ACC112 (cell line): ENCODE data around the gene MCC.

Experiments
- H2AFZ ChIP-seq: fragments of 200-600 bp; sonication (generic); one replicate; pipeline ENCODE4 v1.6.0; 2017; ENCODE audit warnings: antibody characterized with exemption, low read length; ENCODE audit not compliant: unreplicated experiment
- H3K27ac ChIP-seq: fragments of 200-600 bp; sonication (generic); 2 replicates; pipeline ENCODE4 v1.5.1; 2014; ENCODE audit warnings: low read depth, mild to moderate bottlenecking, antibody characterized with exemption, low read length, moderate library complexity
- H3K27me3 ChIP-seq: fragments of 200-600 bp; sonication (generic); 2 replicates; pipeline ENCODE4 v1.6.1; 2014; ENCODE audit warnings: mild to moderate bottlenecking, antibody characterized with exemption, low read length, moderate library complexity, mixed read lengths; ENCODE audit not compliant: insufficient read depth
- H3K36me3 ChIP-seq: fragments of 200-600 bp; sonication (generic); 2 replicates; pipeline ENCODE4 v1.6.1; 2016; ENCODE audit warnings: mild to moderate bottlenecking, antibody characterized with exemption, low read length, moderate library complexity, mixed read lengths; ENCODE audit not compliant: insufficient read depth
- H3K4me1 ChIP-seq: fragments of 200-600 bp; sonication (generic); one replicate; pipeline ENCODE4 v1.6.1; 2016; ENCODE audit warnings: low read length, mixed read lengths; ENCODE audit not compliant: insufficient read depth, unreplicated experiment, control insufficient read depth
- H3K4me3 ChIP-seq: fragments of 200-600 bp; sonication (generic); 2 replicates; pipeline ENCODE4 v1.5.1; 2014; ENCODE audit warnings: mild to moderate bottlenecking, low read depth, low read length
- H3K79me2 ChIP-seq: fragments of 200-600 bp; sonication (generic); one replicate; pipeline ENCODE4 v1.6.0; 2016; ENCODE audit warnings: low read length; ENCODE audit not compliant: control insufficient read depth, unreplicated experiment, insufficient read depth

MCC gene

DNA sequence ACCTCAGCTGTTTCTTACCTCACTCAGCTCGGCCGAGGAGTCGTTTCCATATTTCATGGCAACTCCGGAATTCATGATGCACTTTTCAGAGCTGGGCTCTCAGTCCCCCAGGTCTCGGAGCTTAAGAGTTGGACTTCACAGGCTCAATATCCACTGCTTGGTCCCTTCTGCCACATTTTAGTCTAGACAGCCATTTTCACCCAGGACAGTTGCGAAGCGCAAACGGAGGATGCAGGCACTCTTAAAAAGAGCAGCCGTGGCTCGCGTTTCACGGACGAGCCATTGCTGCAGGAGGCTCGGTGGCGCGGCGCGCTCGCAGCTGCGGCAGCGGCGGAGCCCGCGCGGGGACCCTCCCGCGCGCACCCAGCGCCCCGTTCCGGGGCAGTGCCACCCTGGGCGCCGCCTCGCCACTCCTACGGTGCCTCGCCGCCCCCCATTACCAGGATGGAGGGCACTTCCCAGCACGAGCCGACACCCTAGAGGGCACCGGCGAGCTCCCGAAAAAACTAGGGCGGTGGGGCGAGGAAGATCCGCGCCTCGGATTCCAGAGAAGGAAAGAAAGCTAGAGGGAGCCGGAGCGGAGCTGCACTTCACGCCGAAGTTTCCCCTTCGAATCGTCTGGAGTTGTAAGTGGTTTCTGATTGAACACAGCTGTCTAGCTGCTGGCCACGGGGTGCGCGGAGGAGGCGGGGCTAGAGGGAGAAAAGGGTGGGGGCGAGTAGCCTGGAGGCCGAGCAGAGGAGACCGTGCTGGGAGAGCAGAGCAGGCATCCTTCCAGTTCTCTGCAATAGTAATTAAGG is 193.7 kb downstream of the MCC start:
- Histone ChIP-seq H3K79me2 (peaks cover 14% of the 10 kb centered on the region), H2AFZ (peak overlapping the region; percentile 74)

DNA sequence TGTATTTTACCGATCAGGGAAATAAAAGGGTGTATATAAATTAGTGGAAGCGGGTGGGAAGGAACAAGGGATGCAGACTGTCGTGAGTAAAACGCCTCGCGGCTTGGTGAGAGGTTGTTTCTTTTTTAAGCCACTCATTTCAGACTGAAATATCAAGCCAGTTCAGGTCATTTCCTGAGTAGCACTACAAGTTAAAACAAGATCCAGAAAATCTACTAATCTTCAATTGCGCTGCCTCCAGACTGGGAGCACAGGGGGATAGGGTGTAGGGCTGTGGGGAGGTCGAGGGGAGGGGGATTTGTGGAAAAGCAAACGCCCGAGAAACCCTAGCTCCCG is 194.3 kb downstream of the MCC start:
- Histone ChIP-seq H3K36me3 (no peaks in the 10 kb centered on the region), H3K27me3 (no peaks in the 10 kb centered on the region), H3K27ac (peak overlapping the region; percentile 58; the same call in 1 of the 2 replicates), H3K4me1 (peaks cover 6% of the 10 kb centered on the region), H2AFZ (peak overlapping the region; percentile 74), H3K79me2 (peaks cover 14% of the 10 kb centered on the region), H3K4me3 (peak overlapping the region; percentile 92)

More for the DNA sequence above, 193.7 kb downstream of the MCC start:
- Histone ChIP-seq H3K27me3 (no peaks in the 10 kb centered on the region), H3K36me3 (no peaks in the 10 kb centered on the region), H3K27ac (peak overlapping the region; percentile 58; the same call in 1 of the 2 replicates), H3K4me3 (peak overlapping the region; percentile 92), H3K4me1 (peaks cover 6% of the 10 kb centered on the region)

DNA sequence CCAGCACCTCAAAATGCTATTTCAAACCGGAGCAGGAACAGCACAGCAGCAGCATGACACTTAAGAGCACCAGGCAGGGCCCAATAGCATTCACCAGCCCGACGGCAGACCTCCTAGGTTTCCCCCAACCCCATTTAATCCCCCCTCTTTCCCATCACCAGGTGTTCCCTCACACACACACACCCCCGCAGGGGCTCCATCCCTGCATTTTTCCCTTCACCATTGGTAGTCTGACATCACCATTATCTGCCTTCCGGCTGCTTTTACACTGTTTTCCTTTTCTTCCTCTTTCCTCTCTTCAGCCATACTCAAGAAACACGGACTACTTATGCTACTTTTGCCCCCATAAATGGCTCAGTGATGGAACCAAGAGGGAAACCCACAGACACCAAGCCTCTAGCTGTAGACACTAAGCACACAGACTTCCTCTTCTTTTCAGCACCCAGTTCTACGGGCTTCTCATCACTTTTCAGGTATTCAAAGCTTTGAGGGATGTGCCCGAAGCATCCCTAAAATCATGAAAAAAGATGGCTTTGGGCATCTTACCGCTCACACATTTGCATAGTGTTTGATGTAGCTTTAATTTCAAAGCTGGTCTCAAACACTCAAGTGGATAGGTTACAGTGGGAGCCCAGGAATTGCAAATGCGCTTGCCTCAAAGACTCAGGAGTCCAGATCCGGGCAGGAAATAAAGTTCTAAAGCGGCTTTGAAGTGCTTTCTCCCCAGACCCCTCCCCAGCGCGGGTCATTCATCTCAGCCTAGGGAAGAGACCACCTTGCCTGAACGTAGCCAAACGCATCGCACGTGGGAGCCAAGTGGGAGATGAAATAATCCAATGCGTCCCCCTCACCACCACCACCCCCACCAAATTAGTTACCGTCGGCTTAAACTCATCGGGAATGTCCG is 194.9 kb downstream of the MCC start:
- H3K79me2 ChIP-seq = peaks cover 14% of the 10 kb centered on the region
- H2AFZ ChIP-seq = peak overlapping the region; percentile 74
- H3K4me3 ChIP-seq = peak overlapping the region; percentile 92
- no peaks in the 10 kb centered on the region for H3K36me3 ChIP-seq
- H3K4me1 ChIP-seq = peaks cover 6% of the 10 kb centered on the region
- H3K27me3 ChIP-seq = no peaks in the 10 kb centered on the region
- H3K27ac ChIP-seq = 0 out of 2 replicates have a peak overlapping the region, but pooled peaks have one; percentile 58

DNA sequence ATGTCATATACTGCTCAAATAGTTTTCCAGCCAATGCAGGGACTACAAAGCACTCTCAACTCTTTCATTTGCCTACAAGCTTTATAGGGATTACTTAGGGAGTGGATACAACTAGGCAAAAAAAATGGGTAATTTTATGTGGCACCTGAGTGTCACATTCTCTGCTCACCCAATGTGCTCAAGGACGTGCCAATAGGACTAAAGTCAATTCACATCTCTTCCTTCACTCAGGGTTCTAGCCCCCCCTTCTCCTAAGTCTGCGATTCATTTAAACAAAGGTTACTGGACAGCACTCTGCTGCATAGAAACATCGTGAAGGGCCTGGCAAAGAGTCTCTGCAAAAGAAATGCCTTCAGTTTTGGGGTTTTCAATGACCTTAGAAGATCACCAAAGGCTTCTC is 195.8 kb downstream of the MCC start:
- no peak overlapping the region for H2AFZ ChIP-seq
- no peak overlapping the region for H3K27ac ChIP-seq
- H3K4me3 ChIP-seq = peak overlapping the region; percentile 92
- peaks cover 14% of the 10 kb centered on the region for H3K79me2 ChIP-seq
- H3K4me1 ChIP-seq = peaks cover 6% of the 10 kb centered on the region
- no peaks in the 10 kb centered on the region for H3K36me3 ChIP-seq
- H3K27me3 ChIP-seq = no peaks in the 10 kb centered on the region

DNA sequence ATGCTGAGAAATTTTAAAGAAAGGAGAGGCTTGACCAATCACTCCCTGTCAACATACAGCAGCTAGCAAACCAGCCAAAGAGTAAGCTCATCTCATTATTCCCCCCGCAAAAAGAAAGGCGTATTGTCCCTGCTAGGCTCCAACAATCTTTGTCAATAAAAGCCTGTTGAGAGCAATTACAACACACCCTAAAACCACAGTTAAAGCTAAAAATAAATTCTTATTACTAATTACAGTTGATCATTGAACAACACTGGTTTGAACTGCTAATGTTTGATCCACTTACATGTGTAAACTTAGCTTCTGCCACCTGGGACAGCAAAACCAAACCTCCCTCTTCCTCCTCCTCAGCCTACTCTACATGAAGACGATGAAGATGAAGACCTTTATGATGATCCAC is 204.7 kb downstream of the MCC start:
- Histone ChIP-seq H3K36me3 (no peaks in the 10 kb centered on the region), H3K4me1 (no peaks in the 10 kb centered on the region), H3K27me3 (no peaks in the 10 kb centered on the region), H3K79me2 (no peaks in the 10 kb centered on the region), H3K27ac (no peak overlapping the region), H2AFZ (no peak overlapping the region), H3K4me3 (no peak overlapping the region)

DNA sequence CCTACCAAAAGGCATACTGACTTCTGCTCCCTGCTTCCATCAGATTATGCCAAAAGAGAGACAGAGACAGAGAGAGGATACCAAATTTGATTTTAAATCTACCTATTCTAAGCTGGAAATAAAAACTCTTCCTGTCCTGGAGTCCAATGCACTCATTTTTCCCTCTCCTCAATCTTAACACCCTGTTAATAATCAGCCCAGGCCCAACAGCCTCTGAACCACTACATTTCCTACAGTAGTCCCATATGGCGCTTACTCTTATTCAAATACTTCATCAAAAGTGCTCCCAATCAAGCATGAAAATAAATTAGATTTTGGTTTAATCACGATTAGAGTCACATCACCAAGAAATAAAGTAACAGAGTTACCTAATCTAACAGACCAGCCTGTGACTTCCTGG is 205.8 kb downstream of the MCC start:
- Histone ChIP-seq H3K4me1 (no peaks in the 10 kb centered on the region), H3K4me3 (no peak overlapping the region), H3K79me2 (peaks cover 2% of the 10 kb centered on the region), H2AFZ (no peak overlapping the region), H3K27ac (no peak overlapping the region), H3K36me3 (no peaks in the 10 kb centered on the region), H3K27me3 (no peaks in the 10 kb centered on the region)

DNA sequence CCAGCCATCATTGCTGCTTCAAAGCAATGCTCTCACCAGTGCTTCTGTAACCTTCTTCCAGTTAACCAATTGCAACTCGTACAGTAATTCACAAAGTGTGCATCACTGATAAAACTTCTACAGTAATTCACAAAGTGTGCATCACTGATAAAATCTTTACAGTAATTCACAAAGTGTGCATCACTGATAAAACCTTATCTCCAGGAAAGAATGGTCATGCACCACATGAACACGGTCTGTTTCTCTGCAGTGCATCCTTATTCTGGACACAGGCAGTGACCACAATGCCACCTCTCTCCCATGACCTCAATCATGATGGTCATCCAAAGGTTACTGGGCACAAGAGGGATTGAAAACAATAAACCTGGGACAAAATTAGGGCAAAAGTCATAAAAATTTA is 207.1 kb downstream of the MCC start:
- Histone ChIP-seq H3K4me3 (no peak overlapping the region), H3K27me3 (no peaks in the 10 kb centered on the region), H2AFZ (no peak overlapping the region), H3K27ac (no peak overlapping the region), H3K79me2 (peaks cover 2% of the 10 kb centered on the region), H3K36me3 (no peaks in the 10 kb centered on the region), H3K4me1 (no peaks in the 10 kb centered on the region)

DNA sequence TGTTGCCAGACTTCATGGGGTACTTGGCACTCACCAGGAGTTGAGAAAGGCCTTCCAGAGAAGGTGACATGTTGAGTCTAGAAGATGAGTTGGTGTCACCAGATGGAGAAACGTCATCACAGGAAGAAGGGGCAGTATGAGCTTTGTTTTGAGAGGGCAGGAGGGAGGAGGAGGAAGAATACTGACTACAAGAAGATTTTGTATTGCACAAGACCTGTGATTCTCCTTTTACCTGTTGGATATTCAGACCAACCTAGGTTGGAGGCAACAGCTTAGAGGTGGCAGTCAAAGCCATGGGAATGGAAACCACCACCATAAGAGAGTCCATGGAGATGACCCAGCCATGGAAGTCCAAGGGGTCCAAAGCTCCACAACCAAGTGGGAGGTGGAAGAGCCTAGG is 207.7 kb downstream of the MCC start:
- Histone ChIP-seq H3K27me3 (no peaks in the 10 kb centered on the region), H3K27ac (no peak overlapping the region), H2AFZ (no peak overlapping the region), H3K4me3 (no peak overlapping the region), H3K79me2 (peaks cover 2% of the 10 kb centered on the region), H3K4me1 (no peaks in the 10 kb centered on the region), H3K36me3 (no peaks in the 10 kb centered on the region)

DNA sequence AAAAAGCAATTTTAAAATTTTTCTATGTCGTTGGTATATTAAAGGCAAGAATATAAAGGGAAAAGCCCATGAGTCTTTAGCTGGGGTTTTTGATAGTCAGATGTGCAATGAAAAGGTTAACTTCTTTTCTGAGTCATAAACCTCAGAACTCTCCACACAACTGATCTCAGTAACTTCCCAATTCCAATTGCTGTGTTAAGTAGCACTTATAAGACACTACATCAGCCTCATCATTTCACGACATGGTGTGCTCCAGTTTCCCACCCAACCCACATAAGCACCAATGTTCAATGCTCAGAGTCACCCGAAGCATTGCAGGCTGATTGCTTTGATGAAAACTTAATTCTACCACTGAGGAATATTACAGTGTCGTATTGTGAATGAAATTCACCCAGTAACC is 209.3 kb downstream of the MCC start:
- no peaks in the 10 kb centered on the region for H3K36me3 ChIP-seq
- no peaks in the 10 kb centered on the region for H3K27me3 ChIP-seq
- H3K4me3 ChIP-seq = no peak overlapping the region
- peaks cover 2% of the 10 kb centered on the region for H3K79me2 ChIP-seq
- no peaks in the 10 kb centered on the region for H3K4me1 ChIP-seq
- H2AFZ ChIP-seq = no peak overlapping the region
- no peak overlapping the region for H3K27ac ChIP-seq

DNA sequence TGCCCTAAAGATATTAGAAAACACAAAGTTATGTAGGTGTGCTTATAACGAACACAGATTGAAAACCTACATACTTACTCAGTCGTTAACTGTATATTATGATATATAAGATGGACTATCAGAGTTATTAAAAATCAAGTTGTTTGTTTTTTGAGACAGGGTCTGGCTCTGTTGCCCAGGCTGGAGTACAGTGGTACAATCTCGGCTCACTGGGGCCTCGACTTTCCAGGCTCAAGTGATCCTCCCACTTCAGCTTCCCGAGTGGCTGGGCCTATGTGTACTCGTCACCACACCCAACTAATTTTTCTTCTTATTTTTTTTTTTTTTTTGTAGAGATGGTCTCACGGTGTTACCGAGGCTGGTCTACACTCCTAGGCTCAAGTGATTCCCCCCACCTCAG is 211.8 kb downstream of the MCC start:
- no peak overlapping the region for H3K27ac ChIP-seq
- no peaks in the 10 kb centered on the region for H3K36me3 ChIP-seq
- no peaks in the 10 kb centered on the region for H3K27me3 ChIP-seq
- peaks cover 2% of the 10 kb centered on the region for H3K79me2 ChIP-seq
- H3K4me3 ChIP-seq = no peak overlapping the region
- peaks cover 2% of the 10 kb centered on the region for H3K4me1 ChIP-seq
- no peak overlapping the region for H2AFZ ChIP-seq
